H1 (cell line): Measurements from ENCODE around the gene ZNF202.

ENCODE experiments used
- ATF2 ChIP-seq: IDR thresholded peaks from 2 replicates; pipeline ENCODE4 v1.6.1; 2012; ENCODE audit warnings: low read length, inconsistent platforms
- CTCF ChIP-seq, 3 experiments: IDR thresholded peaks; 1 replicate in 2 of 3; 2 replicates in 1 of 3; pipeline versions ENCODE4 v1.5.1 to v1.6.1; 2011; ENCODE audit warnings: low read length in 3 of 3, mild to moderate bottlenecking in 3 of 3, inconsistent platforms in 2 of 3, low read depth in 1 of 3, moderate library complexity in 1 of 3; ENCODE audit not compliant: insufficient read depth in 1 of 3; ENCODE audit errors: control extremely low read depth in 1 of 3
- EP300 ChIP-seq, 2 experiments: IDR thresholded peaks; 1 replicate in 1 of 2; 2 replicates in 1 of 2; pipeline ENCODE4 v1.6.1; 2011 to 2012; ENCODE audit warnings: low read depth in 2 of 2, low read length in 2 of 2, mild to moderate bottlenecking in 2 of 2, borderline replicate concordance in 1 of 2, inconsistent platforms in 1 of 2, moderate library complexity in 1 of 2
- HDAC6 ChIP-seq: IDR thresholded peaks from one replicate; pipeline ENCODE4 v1.7.1; 2012; ENCODE audit warnings: low read depth, mild to moderate bottlenecking, inconsistent platforms, low read length, moderate library complexity
- POLR2A ChIP-seq, 2 experiments: IDR thresholded peaks; 1 replicate in 1 of 2; 2 replicates in 1 of 2; pipeline ENCODE4 v1.6.1; 2011; ENCODE audit warnings: low read depth in 2 of 2, low read length in 2 of 2, mild to moderate bottlenecking in 2 of 2; ENCODE audit errors: control extremely low read depth in 1 of 2
- SP1 ChIP-seq: IDR thresholded peaks from 2 replicates; pipeline ENCODE4 v1.6.1; 2011; ENCODE audit warnings: low read depth, low read length
- TAF1 ChIP-seq: IDR thresholded peaks from 2 replicates; pipeline ENCODE4 v1.6.1; 2011; ENCODE audit warnings: mild to moderate bottlenecking, low read depth, low read length
- TCF12 ChIP-seq: IDR thresholded peaks from 2 replicates; pipeline ENCODE4 v1.6.1; 2011; ENCODE audit warnings: low read depth, mild to moderate bottlenecking, low read length
- TEAD4 ChIP-seq: IDR thresholded peaks from 2 replicates; pipeline ENCODE4 v1.6.1; 2012; ENCODE audit warnings: low read depth, low read length, inconsistent platforms, mixed read lengths

- TF ChIP-seq HDAC6 (no peak), TEAD4 (no peak), CTCF (IDR thresholded peaks at IDR 0.05; ENCODE audit: control extremely low read depth in 1 of 3, insufficient read depth in 1 of 3, low read depth in 1 of 3, low read length in 3 of 3) (no peak), POLR2A (IDR thresholded peaks at IDR 0.05; ENCODE audit: control extremely low read depth in 1 of 2, low read depth in 2 of 2, low read length in 2 of 2) (no peak), TCF12 (no peak), SP1 (no peak), EP300 (IDR thresholded peaks at IDR 0.05; ENCODE audit: borderline replicate concordance in 1 of 2, low read depth in 2 of 2, low read length in 2 of 2) (no peak), ATF2 (no peak), TAF1 (no peak)
These were observed 42.8 kb downstream of the ZNF202 start for GRCh38 chr11:123698546-123699127.
